Epithelial cell of proximal tubule (primary cell): ENCODE measurements around the gene HEATR5B. TPM values are rescaled to one million over a fixed set of nuclear protein-coding genes. Genes with fewer than 3 reads are reported as not detected.

Experiments
- DNase-seq: peaks from one replicate; pipeline ENCODE4 v3.0.0-alpha.2; 2011; ENCODE audit warnings: low read depth
- H3K4me3 ChIP-seq: 2 replicates; pipeline ENCODE4 v1.5.1; 2011; ENCODE audit warnings: low read depth, mild to moderate bottlenecking, low read length
- total RNA-seq: library from RNA; depleted of rRNA; stranded (reverse); fragments of >200 nt; gene quantifications from 2 replicates; pipeline ENCODE4 v1.2.3, GENCODE V29; 2015
- TF ChIP-seq, protein P1 (sequence below): conservative IDR thresholded peaks from 2 replicates; pipeline ENCODE4 v1.5.1; 2012; ENCODE audit warnings: low read depth, mild to moderate bottlenecking, low read length

The HEATR5B gene
- total RNA-seq, 1 donor from 2014 or later: 12.2 TPM

DNA sequence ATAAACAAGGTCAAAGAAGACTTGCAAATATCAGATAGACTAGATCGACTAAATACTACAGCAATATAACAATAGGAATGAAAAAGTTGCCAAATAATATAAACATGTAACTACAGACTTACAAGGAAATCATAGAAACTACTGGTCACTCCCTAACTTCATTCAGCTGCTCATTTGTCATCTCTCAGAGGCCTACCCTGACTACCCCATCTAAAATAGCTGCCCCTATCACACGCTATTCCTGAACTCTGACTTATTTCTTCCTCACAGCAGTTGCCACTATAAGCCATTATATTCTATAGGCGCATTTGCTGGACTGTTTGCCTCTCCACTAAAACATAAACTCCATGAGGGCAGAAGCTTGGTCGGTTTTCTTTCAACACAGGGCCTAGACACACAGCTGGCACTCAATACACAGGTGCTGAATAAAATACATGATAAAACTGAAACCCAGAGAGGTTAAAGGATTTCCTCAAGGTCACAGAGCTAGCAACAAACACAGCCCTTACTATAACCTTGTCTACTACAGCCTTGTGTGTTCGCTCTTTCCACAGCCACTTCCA, 119.6 kb downstream of the HEATR5B start:
- TF ChIP-seq, protein P1, sequence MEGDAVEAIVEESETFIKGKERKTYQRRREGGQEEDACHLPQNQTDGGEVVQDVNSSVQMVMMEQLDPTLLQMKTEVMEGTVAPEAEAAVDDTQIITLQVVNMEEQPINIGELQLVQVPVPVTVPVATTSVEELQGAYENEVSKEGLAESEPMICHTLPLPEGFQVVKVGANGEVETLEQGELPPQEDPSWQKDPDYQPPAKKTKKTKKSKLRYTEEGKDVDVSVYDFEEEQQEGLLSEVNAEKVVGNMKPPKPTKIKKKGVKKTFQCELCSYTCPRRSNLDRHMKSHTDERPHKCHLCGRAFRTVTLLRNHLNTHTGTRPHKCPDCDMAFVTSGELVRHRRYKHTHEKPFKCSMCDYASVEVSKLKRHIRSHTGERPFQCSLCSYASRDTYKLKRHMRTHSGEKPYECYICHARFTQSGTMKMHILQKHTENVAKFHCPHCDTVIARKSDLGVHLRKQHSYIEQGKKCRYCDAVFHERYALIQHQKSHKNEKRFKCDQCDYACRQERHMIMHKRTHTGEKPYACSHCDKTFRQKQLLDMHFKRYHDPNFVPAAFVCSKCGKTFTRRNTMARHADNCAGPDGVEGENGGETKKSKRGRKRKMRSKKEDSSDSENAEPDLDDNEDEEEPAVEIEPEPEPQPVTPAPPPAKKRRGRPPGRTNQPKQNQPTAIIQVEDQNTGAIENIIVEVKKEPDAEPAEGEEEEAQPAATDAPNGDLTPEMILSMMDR: no peak
- peak overlapping the region; percentile 94 for H3K4me3 ChIP-seq
- no peak for DNase-seq

DNA sequence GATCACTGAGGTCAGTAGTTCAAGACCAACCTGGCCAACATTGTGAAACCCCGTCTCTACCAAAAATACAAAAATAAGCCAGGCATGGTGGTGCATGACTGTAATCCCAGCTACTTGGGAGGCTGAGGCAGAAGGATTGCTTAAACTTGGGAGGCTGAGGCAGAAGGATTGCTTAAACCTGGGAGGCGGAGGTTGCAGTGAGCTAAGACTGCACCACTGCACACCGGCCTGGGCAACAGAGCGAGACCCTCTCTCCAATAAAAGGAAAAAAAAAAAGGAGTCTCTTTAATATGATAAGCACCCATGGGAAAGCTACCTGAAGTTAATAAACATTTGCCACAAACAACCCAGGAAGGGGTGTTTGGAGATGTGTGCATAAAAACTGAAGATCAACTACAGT, 120.4 kb downstream of the HEATR5B start:
- TF ChIP-seq, protein P1: no peak
- H3K4me3 ChIP-seq: no peak overlapping the region
- no peak for DNase-seq

DNA sequence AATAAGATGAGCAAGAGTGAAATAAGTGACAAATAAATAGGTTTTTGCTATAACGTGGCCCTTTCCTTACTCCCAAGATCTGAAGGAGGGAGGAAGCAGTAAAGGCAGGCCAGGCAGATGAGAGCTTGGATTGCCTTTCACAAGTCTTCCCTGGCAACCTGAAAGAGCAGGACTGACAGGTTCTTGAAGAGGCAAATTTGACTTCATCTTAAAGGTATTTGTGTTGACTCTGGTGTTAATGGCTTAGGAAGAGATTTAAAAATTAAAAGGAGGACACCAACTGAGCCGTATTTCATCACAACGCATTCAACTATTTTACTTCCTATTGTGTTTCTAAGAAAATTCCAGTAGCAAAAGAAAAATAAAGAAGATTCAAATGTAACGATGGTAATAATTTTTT, 121.1 kb downstream of the HEATR5B start:
- DNase-seq: no peak
- TF ChIP-seq, protein P1: no peak

DNA sequence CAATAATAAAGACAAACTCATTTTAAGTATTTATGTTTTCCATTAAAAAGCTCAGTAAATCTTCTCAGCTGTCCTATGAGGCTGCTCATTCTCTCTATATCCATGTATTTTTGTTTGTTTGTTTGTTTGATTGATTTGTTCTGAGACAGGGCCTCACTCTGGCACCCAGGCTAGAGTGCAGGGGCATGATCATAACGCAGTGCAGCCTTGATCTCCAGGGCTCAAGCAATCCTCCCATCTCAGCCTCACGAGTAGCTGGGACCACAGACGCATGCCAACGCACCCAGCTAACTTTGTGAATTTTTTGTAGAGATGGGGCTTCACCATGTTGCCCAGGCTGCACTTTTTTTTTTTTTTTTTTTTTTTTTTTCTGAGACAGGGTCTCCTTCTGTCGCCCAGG, 123.4 kb downstream of the HEATR5B start:
- DNase-seq: no peak
- no peak overlapping the region for H3K4me3 ChIP-seq
- TF ChIP-seq, protein P1: no peak

More for the DNA sequence above, 121.1 kb downstream of the HEATR5B start:
- H3K4me3 ChIP-seq: no peak overlapping the region

DNA sequence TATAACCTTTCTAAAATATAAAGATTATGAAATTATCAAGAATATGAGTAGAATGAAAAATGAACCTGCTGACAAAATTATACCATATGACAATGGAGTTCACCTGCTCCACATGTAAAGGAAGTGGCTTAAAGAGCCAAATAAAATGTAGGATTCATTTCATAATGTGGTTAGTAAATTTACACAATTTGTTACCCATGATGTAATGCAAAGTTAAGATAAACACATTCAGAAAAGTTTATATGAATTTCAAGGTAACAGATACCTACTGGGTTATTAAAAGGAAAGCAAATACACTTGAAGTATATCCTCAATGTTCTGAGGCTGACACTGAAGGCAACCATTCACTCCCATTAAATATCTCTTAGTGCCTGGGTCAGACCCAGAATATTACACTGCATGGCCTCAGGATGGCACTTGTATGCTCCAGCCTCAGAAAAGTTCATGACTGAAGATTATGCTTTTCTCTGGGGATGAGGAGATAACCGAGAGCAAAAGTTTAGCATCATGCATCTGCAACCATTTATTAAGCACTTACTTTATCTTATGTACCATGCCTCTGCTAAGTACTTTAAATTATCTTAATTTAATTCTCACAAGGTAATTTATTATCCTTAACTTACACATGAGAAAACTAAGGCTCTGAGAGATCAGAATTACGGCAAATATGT, 124.0 kb downstream of the HEATR5B start:
- H3K4me3 ChIP-seq: no peak overlapping the region
- TF ChIP-seq, protein P1: no peak
- no peak for DNase-seq

DNA sequence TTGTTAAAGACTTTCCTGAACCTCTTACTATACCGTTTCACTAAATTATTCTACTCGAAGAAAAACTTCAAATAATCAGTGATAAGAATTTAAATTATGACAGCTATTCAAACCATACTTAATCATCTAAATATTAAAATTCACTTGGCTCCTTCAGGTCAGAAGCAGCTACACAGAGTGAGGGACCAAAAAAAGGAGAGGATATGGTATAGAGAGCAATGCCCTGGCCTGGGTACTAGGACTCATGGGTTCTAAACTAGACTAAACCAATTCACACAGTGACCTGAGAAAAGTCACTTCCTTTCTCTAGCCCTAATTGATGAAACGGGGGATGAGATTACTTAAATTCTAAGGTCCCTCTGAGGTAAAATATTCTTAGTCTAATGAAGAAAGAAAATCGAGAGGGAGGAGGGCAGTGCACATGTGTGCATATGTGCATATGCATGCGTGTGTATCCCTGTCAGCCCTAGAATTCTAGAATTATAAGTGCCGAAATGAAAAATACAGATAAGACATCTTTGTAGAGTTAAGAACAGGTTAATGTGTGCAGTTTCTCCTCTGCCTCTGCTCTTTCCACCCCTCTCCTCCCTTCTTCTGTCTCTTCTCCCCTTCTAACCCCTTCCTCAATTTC, 129.1 kb downstream of the HEATR5B start:
- no peak for DNase-seq
- no peak overlapping the region for H3K4me3 ChIP-seq
- TF ChIP-seq, protein P1: no peak
